HL-60/S4 (cell line): Measurements from ENCODE around the gene SLC6A4.
"Not testable (repeated sequence)": the region's sequence is repeated elsewhere in the genome, so short reads cannot be mapped to it uniquely, and the experiment has no call there.

Experiments
- in situ Hi-C: fragments of 300-500 bp; cut with MboI; formaldehyde crosslinking; loops from 2 replicates; pipeline ENCODE4 v1.14.3; 2022; ENCODE audit warnings: low sequenced_read_pairs

Gene SLC6A4

DNA sequence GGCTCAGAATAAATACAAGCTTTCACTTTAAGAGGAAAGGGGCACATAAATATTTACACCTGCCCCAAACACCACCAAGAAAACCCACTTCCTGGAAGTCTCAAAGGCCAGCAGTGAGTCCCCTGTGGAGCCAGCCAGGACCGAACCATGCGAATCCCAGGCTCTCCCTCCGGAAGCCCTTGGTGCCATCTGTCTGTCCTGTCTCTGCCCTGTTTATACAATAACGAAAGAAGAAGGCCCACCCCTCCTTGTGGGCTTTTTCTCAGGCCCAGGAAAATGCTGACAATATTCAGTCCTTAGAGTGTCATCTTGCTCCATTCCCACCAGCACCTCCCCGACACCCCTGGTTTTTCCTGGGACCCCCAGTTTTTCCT lies 3.6 kb upstream of the SLC6A4 start:
- in situ Hi-C loops = no loop called here

DNA sequence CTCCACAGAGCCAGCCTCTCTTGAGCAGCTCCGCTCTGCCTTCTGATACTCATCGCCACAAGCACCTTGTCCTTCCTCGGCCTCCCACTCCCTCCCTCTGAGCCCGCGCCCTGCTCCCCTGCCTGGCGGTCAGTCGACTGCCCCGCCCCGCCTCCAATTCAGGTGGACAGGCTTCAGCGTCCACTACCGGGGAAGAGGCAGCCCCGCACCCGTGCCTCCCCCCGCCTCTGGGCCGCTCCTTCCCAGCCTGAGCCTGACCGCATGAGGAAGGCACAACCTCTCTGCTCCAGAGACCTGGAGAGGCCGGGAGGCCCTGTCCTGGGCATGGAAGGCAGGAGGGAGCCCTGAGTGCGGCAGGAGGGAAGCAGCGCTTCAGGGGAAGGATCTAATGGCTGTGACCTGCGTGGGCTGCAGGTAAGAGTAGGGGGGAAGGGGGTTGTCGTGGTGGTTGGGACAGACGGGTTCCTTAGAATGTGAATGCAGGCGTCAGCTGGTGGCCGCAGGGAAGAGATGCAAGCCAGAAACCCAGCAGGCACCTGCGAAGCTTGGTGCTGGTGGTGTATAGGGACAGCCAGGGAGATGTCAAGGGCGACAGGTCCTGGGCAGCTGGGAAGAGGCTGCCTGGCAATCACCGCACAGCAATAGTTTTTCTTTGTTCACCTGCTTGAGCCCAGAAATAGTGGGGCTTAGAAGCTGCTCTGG lies 3.0 kb upstream of the SLC6A4 start:
- in situ Hi-C loops = no loop called here

DNA sequence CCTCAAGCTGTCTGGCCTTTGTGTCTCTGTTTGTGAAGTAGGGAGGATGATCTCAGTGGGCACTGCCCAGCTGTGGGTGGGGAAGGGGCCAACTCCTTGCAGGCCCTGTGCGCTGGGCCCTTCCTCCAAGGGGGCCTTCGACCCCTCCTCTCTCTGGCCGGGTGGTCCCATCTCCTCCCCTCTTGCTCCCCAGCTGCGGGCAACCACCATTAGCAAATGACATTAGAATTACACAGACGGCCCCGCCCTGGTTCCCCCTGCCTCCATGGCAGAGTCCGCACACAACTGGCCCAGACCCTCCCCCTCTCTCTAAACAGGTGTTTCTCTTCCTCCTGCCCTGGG lies 2.5 kb upstream of the SLC6A4 start:
- in situ Hi-C loops = no loop called here

DNA sequence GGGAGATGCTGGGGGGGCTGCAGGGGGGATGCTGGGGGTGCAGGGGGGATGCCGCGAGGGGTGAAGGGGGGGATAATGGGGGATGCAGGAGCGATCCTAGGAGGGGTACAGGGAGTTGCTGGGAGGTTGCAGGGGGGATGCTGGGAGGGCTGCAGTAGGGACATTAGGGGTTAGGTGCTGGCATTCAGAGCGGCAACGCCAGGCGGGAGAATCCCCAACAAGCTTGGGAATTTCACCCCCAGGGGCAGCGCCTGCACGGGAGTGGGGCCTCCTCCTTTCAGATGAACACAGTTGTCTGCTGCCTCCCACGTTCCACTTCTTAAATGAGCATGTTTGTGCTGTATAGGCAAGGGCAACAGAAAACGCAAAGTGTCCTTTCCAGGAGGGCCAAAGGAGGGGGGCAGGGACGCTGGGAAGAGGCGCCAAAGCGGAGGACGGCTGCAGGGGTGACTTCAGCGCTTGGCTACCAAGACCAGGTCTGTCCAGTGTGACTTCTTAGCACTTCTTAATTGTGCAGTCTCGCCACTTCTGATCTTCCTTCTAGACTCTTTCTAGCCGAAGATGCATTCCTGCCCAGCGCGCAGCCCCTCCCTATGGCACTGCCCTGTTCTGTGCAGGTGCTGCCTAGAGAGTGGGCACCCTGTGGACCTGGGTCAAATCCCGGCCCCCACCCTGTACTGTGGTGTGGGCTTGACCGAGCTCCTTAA lies 2.0 kb upstream of the SLC6A4 start:
- in situ Hi-C loops = no loop called here

DNA sequence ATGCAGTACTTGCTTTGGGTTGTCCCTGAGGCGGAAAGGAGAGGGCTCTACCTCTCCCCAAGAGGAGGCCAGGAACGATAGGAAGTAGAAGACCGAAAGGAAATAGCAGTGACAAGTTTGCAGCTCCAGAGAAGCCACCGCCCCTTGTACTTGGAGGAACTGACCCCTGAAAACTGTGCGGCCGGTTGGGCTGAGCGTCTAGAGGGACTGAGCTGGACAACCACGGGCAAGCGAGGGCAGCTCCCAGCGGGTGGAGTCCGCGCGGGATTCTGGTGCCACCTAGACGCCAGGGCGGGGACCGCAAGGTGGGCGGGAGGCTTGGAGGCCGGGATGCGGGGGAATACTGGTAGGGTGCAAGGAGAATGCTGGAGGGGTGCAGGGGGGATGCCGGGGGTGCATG lies 1.3 kb upstream of the SLC6A4 start:
- in situ Hi-C loops = no loop called here

DNA sequence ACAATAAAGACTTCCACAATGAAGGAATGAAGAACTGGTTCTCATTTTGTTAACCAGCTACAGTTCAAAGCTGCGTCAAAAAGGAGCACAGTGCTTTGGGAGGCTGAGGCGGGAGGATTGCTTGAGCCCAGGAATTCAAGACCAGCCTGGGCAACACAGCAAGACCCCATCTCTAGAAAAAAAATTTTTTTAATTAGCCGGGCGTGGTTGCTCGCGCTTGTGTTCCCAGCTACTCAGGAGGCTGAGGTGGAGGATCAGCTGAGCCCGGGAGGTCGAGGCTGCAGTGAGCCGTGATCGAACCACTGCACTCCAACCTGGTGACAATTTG lies 764 bp upstream of the SLC6A4 start:
- in situ Hi-C loops = no loop called here

DNA sequence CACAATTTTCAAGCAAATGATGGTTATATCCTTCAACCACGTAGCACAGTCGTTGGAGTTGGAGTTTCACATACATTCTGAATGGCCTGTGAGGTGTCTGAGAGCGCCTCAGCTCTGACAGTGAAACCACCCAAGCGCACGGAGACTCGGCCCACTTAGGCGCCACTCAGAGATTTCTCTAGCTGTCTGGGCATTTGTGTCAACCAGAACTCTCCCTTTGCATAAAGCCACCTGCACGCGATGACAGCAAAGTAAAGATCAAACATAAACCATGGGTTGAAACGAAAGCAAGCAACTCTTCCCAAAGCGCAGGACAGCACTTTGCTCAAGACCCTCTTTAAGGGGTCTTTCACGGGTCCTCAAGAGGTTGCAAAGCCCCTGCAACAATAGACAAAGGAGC lies 533 bp downstream of the SLC6A4 start:
- in situ Hi-C loops = no loop called here

DNA sequence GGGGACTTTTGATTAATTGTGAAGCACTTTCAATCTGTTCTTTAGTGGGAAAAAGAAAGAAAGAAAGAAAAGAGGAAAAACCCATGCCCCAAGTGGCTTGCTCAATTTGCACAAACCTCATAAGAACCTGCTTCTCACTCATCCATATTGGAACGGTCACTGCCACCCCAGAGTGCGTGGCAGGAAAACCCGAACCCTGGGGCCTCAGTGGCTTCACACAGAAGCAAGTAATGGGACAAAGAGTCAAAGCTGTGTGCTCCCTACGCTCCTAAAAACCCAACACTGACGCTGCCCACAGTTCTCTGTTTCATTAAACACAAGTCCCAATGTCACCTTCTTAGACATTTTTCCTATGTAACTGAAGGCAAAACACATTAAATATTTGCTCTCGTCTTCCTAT lies 1.2 kb downstream of the SLC6A4 start:
- in situ Hi-C loops = no loop called here

DNA sequence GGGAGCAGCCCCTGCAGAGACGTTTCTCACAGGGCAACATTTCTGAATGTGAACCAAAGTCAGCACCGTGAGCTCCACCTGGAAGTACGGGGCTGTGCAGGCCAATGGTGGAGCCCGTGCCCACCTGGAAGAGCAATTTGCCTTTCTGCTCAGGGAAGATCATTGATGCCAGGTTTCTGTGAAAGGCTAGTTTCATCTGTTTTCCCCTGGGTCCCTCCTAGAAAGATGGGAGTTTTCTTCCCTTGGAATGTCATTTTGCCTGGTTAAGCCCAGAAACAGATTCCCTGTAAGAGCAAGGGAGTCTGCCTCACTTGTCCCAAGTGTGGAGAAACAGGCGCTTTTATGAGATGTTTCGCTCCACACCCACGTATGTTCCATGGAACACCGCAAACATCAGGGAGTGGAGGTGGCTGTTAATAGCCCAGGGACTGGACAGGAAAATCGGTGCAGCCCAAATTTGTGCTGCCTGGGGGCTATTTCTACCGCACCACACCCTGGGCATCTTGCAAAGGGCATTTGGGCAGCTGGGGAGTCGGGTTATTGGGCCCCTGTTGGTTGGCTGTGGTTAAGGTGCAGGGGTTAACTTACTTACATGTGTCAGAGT lies 2.6 kb downstream of the SLC6A4 start:
- in situ Hi-C loops = no loop called here

DNA sequence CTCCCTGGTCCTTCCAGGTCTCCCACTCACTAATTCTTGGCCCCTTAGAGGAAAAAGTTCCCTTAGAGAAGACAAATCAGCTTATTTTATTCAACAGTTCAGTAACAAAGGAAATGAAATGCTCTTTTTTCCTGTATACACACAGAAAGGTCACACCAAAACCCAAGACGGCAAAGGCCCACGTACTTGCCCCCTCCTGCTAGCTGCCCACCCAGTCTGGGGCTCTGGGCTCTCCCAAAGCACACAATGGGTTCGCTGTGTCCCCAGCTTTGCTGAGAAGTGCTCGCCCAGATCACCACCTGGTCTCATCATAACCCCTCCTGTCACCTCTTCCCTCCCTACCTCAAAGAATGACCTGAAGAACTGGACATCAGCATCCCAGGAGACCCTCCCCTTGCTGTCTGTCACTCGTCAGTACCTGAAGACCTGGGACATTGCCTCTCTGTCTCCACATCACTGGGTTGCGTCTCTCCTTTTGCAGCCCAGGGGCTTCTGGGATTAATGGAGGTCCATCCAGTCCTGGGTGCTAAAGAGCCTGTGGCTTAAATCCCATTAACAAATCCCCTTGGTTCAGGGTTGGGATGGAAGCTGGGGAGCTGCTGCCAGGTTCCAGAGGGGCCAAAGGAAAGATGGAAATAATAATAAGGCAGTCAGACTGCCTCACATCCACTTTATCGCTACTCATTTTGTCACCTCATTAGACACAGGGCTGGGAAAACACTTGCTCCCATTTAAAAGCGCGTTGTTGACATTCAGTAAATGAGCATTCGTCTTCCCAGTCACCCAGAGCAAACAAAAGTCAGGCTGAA lies 3.3 kb downstream of the SLC6A4 start:
- in situ Hi-C loops = no loop called here

DNA sequence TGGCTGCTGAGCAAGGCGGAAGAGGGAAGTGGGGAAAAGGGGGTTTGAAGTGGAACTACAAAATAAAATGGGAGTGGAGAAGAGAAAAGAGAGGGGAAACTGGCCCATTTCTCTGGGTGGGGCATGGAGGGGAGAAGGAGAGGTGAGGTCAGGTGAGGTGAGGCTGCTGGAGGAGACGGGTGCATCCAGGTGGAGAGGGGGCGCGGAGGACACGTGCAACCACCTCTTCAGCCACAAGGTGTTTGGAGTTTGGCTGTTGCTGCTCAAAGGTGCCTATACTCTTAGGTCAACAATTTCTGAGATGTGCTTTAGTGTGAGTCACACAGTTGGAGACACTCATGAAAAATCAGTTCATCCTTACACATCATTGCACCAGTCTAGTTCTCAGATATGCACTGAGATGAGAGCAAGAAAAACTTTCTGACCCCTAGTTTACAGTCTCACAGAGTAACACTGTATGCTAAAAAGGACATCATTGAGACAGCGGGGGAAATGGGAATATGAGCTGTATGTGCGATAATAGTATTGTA lies 4.8 kb downstream of the SLC6A4 start:
- in situ Hi-C loops = no loop called here

DNA sequence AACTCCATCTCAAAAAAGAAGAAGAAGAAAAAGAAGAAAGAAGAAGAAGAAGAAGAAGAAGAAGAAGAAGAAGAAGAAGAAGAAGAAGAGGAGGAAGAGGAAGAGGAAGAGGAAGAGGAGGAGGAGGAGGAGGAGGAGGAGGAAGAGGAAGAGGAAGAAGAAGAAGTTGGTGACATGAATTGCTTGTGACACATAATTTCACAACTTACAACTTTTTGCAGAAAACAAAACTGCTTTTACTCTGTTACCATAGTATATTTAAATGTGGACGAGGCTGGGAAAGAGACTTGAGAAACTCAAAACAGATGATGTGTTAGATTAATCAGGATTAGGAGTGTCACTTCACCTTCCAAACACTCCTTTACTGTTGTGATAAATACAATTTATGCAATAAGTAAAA lies 5.5 kb downstream of the SLC6A4 start:
- in situ Hi-C loops = not testable (repeated sequence)

DNA sequence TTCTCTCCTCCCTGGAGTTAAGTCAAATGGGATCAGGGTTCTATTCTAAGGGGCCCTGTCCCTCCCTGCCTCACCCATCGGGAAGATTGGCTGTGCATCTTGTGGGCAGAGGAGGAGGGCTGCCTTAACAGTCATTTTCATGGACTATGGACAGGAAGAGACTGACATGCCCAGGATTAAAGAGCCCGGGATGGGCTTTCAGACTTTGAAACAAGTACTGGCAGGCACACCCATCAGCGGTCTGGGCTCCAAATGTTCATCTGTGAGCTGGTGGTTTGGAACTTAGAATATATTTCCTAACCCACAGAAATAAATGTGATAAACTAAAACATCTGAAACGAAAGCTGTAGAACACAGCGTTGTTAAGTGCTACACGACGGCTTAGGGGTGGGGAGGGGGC lies 6.5 kb downstream of the SLC6A4 start:
- in situ Hi-C loops = no loop called here

DNA sequence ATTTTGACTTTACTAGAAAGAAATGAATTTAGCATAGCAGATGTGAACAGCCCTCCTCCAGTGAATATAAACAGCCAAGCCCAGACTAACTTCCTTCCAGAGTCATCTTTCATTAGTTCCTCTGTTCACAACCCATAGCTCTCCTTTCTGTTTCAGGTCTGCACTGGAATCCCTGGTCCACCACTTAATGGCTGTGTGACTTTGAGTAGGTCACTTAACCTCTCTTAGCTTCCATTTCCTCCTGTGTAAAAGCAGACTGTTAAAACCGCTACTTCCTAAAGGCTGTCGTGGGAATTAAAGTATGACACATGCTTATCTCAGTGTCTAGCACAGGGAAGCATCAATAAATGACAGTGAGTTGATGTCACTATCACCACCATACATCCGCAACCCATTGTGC lies 7.5 kb downstream of the SLC6A4 start:
- in situ Hi-C loops = no loop called here

DNA sequence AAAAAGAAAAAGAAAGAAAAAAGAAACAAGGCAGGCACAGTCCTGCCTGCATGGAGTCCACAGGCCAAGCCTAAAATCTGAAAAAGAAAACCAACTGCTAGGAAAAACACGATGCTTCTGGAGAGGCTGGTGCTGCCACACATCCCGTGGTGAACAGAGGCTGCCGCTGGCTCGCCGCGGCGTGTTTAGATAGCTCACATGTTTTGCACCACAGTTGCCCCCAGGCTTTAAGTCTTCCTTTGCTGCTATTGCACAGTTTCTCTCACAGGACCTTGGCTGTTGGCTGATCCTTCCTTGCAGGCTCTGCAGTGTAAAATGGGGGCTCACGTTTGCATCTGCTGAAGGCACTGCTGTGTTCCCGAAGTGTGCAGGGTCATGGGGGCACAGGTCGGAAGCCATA lies 8.6 kb downstream of the SLC6A4 start:
- in situ Hi-C loops = no loop called here

DNA sequence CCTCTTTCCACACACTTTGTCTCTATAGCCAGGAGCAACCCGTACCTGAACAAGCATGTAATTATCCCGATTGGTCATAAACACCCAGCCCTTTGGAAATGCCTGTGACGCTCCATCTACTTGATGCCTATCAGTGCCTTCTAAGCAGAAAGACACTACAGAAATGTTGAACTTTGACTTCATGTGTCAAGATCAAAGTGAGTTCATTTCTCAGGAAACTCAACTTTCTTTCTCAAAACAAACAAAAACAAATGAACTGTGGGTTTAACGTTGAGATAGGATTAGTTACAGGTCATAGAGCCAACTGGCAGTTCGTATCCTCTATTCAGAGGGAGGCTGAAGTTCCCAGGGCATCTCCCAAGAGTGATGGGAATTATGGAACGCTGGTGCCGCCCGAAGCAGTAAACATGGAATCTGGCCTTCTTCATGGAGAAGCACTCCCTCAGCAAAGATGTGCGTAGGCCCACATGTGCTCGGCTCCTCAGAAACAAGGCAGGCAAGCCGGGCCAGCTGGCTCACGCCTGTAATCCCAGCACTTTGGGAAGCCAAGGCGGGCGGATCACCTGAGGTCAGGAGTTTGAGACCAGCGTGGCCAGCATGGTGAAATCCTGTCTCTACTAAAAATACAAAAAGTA lies 9.5 kb downstream of the SLC6A4 start:
- in situ Hi-C loops = no loop called here

DNA sequence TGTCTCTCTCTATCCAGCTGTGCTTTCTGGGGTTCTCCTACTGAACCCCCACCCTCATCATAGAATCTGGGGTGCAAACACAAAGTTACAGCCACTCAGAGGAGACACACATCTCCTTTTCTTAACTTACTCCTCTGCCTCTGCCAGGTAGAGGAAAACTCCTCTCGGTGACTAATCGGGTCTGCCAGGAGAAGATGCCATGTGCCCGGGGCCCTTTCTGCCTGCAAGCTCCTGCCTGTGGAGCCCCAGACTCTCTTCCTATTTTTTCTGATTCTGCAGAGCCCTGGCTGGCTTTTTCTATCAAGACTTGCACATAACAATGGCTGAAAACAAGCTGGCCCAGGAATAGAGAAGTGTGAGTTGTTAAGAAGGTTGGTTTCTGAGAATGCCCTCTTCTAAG lies 10.4 kb downstream of the SLC6A4 start:
- in situ Hi-C loops = no loop called here

DNA sequence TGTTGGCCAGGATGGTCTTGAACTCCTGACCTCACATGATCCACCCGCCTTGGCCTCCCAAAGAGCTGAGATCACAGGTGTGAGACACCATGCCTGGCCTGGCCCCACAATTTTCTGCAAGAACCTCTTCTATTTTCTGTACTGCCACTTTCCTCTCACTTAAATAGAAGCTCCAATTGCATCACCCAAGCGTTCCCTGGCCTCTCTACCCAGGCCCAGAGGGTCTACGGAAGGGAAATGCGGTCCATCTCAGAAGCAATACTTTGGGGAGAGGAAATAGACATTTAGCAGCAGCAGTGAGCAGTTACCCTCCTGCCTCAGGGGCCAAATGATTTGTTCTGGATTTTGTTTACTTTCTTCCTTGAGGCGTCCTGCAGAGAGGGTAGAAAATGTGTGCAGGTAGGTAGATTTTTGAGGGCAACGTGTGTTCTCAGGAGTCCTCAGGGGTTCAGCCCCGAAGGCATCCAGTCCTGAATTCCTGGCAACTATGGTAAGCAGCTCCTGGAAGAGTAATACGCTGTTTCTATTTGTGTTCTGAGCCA lies 11.0 kb downstream of the SLC6A4 start:
- in situ Hi-C loops = no loop called here

DNA sequence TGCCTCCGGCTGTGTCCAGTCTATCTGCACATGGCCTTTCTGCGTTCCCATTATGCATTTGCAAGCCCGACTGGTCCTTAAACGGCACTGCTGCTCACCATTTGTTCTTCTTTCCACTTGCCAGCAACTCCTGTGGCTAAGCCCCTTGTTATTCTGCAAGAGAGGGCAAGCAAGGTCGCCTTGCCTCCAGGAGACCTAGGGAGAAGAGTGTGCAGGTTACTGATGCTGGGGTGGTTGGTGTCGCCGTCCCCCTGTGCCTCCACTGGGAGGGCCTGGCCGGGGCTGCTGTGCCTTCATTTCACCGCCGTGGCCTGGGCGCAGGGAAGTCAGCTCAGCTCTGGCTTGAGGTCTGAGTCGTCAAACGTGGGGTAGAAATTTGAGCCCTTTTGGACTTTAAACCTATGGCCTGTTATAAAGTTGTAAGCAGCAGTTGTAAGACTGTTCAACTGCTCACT lies 12.7 kb downstream of the SLC6A4 start:
- in situ Hi-C loops = no loop called here

DNA sequence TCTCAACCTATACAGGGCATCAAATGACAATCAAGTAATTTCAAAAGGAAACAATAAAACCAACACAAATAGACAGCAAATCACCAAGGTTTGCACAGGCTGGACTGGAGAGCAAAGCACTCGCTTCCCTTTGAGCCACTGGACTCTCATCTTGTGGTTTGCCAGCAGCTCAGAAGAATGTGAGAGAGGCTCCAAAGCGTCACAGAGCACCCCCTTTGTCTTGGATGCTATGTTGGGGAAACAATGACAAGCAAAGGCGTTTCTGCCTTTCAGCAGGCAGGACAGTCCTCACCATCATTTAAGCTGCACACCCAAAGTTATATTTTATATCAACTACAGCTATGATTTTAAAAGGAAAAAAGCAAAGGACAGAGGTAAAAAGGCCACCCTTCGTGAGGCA lies 13.2 kb downstream of the SLC6A4 start:
- in situ Hi-C loops = no loop called here

DNA sequence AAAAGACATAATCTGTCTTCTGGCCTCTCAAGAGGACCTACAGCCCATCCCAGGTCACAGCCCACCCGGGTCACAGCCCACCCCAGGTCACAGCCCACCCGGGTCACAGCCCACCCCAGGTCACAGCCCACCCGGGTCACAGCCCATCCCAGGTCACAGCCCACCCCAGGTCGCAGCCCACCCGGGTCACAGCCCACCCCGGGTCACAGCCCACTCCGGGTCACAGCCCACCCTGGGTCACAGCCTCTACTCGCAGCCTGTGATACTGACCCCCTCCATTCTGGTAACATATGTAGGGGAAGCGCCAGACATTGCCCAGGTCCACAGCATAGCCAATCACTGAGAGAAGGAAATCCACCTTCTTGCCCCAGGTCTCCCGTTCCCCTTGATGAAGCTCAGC lies 14.2 kb downstream of the SLC6A4 start:
- in situ Hi-C loops = no loop called here
